Measurements from ENCODE around the gene PTGFRN.
"Not testable (repeated sequence)": the region's sequence is repeated elsewhere in the genome, so short reads cannot be mapped to it uniquely, and the experiment has no call there.

Gene PTGFRN

DNA sequence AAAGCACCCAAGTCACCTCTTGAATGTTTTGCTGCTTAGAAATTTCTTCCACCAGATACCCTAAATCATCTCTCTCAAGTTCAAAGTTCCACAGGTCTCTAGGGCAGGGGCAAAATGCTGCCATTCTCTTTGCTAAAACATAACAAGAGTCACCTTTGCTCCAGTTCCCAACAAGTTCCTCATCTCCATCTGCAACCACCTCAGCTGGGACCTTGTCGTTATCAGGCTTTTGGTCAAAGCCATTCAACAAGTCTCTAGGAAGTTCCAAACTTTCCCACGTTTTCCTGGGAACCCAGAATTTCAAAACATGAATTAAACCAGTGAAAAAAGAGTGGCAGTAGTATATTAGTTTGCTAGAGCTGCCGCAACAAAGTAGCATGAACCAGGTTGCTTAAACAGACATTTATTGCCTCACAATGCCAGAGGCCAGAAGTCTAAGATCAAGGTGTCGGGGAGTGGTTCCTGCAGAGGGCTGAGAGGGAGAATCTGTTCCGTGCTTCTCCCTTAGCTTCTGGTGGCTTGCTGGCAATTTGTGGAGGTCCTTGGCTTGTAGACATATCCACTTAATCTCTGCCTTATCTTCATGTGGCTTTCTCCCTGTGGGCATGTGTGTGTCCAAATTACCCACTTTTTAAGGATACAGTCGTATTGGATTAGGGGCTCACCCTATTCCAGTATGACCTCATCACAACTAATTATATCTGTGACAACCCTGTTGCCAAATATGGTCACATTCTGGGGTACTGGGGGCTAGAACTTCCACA, 30.2 kb downstream of the PTGFRN start:
- not testable (repeated sequence) for DNase-seq (ENCODE audit: low read depth); H3K4me3 ChIP-seq (ENCODE audit: low read depth, low read length)

DNA sequence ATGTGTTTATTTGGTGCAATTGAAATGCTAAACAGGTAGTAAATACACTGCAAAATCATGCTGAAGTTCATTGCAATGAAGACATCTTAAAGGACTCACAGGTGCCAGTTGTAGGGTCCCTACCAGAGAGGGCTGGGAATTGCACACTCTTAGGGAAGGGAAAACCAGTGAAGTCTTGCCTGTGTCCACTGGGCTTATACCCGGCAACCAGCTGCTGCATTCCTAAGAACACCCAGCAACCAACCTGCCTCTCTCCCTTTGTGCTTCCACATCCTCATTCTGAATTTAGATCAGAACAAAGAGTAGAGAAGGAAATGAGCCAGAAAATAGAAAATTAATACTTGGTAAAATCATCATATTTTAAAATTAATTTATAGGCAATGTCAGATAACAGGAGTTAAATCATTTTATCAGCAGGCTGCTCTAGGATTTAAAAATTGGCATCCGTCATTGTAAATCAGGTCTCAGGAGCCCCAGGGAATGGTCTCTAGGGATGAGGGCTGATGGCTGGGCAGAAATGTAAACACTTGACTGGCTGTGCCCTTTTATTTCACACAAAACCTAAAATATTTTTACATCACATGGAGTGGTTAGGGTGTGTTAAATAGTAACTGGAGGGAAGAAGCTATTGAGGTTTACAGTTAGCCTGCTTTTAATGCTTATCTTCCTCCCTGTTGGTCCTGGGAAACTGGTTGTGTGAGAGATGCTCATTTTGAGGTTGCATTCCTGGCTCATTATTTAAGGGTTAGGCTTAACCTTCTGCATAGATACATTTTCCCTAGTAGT, 31.3 kb downstream of the PTGFRN start:
- no peak for DNase-seq (ENCODE audit: low read depth)
- H3K4me3 ChIP-seq (ENCODE audit: low read depth, low read length) = no peak overlapping the region

DNA sequence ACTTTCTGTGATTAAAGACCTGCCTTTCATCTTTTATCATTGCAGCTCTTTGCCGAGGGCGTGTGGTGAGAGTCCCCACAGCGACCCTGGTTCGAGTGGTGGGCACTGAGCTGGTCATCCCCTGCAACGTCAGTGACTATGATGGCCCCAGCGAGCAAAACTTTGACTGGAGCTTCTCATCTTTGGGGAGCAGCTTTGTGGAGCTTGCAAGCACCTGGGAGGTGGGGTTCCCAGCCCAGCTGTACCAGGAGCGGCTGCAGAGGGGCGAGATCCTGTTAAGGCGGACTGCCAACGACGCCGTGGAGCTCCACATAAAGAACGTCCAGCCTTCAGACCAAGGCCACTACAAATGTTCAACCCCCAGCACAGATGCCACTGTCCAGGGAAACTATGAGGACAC, 32.0 kb downstream of the PTGFRN start:
- no peak overlapping the region for H3K4me3 ChIP-seq (ENCODE audit: low read depth, low read length)
- no peak for DNase-seq (ENCODE audit: low read depth)

DNA sequence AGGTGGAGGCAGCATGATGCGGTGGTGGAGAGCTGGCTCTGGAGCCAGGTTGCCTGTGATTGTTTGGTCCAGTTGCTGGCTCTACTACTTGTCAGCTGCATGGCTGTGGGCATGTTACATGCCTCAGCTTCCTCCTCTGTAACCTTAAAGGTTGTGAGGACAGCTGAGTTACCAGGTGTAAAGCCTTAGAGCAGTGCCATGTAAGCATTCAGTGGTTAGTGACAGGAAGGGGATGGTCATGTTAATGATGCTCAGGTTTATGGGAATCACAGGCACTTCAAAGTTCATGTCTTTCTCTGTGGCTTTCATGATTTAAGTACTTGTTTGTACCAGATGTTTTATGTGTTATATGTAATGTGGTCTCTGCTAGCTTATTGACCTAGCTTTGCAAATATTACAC, 32.6 kb downstream of the PTGFRN start:
- DNase-seq (ENCODE audit: low read depth) = no peak
- H3K4me3 ChIP-seq (ENCODE audit: low read depth, low read length) = no peak overlapping the region

DNA sequence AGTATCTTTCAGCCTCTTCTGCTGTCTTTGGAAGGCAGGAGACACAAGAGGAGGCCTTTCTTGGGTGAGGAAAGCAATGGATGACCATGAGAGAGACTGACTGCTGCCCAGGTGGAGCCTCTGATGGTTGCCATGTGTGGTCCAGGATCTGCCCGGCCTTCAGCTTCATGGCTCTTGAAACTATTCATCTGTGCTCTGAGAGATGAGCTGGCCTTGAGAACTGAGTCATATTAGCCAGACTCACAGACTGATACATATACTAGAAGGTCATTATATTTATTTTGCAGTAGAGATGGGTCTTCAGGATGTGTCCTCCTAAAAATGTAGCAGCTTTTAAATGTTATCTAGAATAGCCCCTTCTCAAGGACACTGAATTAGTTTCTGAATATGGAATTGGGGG, 33.7 kb downstream of the PTGFRN start:
- H3K4me3 ChIP-seq (ENCODE audit: low read depth, low read length) = no peak overlapping the region
- no peak for DNase-seq (ENCODE audit: low read depth)

DNA sequence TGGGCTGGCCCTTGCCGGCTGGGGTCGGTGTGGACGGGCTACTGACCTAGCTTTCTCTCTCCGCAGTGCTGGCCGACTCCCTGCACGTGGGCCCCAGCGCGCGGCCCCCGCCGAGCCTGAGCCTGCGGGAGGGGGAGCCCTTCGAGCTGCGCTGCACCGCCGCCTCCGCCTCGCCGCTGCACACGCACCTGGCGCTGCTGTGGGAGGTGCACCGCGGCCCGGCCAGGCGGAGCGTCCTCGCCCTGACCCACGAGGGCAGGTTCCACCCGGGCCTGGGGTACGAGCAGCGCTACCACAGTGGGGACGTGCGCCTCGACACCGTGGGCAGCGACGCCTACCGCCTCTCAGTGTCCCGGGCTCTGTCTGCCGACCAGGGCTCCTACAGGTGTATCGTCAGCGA, 34.9 kb downstream of the PTGFRN start:
- no peak for DNase-seq (ENCODE audit: low read depth)
- no peak overlapping the region for H3K4me3 ChIP-seq (ENCODE audit: low read depth, low read length)

DNA sequence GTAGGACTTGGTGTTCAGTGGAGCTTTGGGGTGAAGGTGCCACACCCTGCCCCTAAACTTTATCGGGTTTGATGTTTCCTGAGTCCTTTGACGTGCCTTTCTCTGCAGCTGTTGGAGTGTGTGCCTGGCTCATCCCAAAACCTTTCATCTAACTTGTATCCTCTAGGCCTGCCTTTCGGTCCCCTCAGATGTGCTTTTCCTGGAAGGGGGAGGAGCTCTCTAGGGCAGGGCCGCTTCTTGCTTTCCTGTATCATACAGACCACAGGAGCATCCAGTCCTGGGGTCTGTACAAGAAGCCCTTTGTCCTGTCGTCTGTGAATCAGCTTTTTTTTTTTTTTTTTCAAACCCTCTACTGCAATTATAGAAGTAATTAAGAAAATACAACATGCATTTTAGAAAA, 35.7 kb downstream of the PTGFRN start:
- DNase-seq (ENCODE audit: low read depth) = no peak
- no peak overlapping the region for H3K4me3 ChIP-seq (ENCODE audit: low read depth, low read length)

DNA sequence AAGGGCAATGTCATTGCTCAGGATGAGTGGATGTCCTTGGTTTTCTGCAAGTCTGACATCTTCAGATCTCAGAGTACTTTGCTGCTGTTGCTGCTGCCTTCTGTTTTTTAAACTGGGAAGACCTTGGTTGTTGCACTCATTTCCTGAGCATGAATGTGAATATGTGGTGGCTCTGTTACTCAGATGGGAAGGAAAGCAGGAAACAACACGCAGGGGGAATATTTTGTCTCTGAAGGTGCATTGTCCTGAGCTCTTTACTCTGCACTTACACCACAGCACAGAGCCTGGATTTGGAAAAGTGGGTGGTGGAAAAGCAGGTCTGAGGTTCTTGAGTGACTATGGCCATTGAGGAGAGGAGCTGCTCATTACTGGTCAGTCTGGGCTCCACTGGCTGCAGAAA, 36.3 kb downstream of the PTGFRN start:
- no peak for DNase-seq (ENCODE audit: low read depth)
- H3K4me3 ChIP-seq (ENCODE audit: low read depth, low read length) = no peak overlapping the region

DNA sequence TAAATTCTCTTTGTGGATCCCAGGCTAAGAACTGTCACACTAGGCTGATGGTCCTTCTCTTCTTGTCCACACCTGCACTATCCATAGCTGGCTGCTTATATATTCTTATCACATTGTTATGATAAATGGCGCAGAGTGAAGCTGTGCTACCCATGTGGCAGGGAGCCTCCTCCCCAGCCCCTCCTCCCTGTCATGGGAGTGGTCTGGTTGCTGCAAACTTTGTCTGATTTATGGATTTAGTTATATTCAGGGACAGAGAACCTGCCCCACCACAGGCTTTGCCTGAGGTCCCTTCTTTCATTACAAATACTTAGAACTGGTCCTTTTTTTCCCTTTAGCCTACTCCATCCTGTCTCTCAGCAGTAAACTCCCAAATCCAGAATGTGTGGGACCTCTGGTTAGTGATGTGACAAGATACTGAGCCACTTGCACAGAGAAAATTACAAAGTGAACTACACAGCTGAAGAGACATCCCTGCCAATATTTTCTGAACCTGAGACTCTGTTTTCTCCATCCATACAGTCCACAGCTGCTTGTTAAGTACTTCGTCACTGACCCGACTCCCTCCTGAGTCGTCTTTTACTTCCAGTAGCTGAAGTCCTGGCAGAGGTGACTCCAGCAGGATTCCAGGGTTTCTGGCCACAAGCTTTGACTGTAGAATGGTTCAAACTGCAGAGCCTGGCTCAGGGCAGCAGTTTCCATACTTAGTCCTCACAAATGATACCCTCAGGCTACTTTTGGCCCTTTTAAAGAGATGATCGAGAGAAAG, 37.6 kb downstream of the PTGFRN start:
- no peak overlapping the region for H3K4me3 ChIP-seq (ENCODE audit: low read depth, low read length)
- DNase-seq (ENCODE audit: low read depth) = no peak

DNA sequence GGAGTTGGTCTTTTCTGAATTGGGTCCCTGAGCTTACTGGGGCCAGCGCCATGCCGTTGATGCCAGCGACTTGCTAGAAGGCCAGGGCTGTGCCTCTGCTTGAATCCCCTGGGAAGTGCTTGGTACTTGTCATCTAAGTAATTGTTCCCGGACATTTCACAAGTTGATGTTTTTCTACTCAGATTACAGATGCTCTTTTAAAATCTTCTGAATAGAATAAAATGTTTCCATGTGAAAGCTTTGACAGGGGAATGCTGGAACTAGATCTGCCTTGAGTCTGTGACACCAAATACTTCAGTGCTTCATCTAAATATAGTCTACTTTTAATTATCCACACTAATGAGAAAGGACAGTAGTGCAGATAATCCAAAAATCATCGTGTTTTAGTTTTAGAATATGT, 38.3 kb downstream of the PTGFRN start:
- DNase-seq (ENCODE audit: low read depth) = no peak
- no peak overlapping the region for H3K4me3 ChIP-seq (ENCODE audit: low read depth, low read length)

DNA sequence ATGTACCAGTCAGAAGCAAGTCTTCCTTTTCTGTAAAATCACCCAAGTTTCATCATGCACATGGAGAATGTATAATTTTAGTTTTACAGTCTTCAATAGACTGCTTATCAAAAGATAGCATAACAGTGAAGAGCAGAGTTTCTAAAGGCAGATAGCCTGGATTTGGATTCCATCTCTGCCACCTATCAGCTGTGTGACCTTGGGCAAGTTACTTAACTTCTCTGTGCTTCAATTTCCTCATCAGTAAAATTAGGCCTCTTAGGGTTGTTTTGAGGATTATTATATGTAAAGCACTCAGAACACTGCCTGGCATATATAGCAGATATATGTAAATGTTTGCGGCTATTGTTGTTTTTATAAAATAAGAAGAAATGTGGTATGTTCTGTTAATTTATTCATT, 38.9 kb downstream of the PTGFRN start:
- no peak for DNase-seq (ENCODE audit: low read depth)
- H3K4me3 ChIP-seq (ENCODE audit: low read depth, low read length) = no peak overlapping the region

DNA sequence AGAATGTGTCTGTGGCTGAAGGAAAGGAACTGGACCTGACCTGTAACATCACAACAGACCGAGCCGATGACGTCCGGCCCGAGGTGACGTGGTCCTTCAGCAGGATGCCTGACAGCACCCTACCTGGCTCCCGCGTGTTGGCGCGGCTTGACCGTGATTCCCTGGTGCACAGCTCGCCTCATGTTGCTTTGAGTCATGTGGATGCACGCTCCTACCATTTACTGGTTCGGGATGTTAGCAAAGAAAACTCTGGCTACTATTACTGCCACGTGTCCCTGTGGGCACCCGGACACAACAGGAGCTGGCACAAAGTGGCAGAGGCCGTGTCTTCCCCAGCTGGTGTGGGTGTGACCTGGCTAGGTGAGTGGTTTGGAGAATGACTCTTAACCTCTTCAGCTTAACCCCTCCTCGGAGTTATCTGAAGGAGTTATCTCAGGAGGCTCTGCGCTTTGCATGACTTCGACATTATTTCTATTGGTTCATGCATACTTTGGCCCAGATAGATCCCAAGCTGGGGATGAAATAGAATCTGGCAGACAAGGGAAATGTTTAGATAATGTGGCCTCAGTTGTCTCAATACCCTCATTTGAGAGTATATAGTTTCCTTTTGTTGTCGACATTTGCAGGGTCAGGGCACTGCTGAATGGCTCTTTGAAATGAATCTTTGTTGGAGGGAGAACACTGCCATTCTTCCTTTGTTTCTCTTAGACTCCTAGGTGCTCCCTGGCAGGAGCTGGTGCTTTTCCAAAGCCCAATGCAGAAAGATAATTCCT, 39.7 kb downstream of the PTGFRN start:
- H3K4me3 ChIP-seq (ENCODE audit: low read depth, low read length) = no peak overlapping the region
- DNase-seq (ENCODE audit: low read depth) = no peak

DNA sequence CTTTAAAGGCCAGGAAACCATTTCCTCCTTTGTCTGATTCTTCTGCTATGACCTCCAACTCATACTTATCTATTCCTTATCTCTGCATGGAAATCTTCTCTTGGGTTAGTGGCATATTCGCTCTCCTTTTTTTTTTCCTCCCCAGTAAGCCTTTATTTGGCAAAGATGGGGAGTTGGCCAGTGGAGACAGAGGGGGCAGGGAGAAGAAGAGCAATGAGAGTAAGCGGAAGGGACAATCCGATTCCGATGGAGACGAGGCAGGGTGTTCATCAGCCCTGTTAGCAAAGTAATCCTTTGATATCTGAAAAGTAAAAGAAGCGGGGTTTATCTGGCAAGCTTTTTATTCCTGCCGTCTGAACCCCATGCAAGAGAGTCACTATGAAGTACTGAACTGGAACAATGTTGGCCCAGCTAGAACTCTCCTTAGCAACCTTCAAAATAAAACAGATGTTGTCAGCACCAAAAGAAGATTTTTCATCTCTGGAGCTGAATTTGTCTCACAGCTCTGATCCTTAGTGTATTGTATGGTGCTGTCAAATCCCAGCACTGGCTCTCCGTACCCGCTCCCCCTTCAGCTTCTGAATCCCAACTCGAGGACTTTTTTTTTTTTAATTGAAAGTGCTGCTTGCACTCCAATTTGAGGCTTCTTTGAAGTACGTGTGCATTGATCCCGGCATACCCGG, 40.9 kb downstream of the PTGFRN start:
- DNase-seq (ENCODE audit: low read depth) = no peak
- H3K4me3 ChIP-seq (ENCODE audit: low read depth, low read length) = no peak overlapping the region

DNA sequence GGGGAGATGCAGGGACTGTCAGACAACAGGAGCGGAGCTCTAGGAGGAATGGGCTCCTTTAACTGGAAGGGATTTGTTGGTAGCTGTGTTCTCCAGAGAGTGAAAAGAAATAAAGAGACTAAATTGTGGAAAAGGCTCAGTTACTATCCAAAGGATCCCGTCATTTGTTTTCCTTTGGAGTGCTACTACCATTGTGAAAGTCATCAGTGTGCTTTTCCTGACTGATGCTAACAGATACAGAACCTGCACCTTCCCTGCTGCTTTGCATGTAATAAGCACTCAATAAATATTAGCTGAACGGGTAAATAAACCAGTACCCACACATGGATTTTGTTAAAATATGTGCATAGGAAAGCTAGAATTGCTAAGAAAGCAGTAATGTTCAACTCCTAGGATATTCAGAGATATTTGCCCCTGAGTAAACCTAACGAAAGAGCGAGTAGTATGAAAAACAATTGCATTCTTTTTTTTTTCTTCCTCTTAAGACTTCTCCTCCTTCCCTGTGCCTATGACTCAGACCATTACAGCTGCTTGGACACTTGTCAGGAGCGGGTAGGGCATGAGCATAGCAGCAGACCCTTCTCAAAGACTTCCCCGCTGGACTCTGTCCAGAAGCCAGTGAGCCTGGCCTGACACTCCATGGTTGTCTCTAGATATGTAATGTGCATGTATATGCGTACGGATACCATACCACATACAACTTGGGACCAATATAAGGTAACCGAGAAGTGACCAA, 41.7 kb downstream of the PTGFRN start:
- no peak overlapping the region for H3K4me3 ChIP-seq (ENCODE audit: low read depth, low read length)
- DNase-seq (ENCODE audit: low read depth) = peak; percentile 80

DNA sequence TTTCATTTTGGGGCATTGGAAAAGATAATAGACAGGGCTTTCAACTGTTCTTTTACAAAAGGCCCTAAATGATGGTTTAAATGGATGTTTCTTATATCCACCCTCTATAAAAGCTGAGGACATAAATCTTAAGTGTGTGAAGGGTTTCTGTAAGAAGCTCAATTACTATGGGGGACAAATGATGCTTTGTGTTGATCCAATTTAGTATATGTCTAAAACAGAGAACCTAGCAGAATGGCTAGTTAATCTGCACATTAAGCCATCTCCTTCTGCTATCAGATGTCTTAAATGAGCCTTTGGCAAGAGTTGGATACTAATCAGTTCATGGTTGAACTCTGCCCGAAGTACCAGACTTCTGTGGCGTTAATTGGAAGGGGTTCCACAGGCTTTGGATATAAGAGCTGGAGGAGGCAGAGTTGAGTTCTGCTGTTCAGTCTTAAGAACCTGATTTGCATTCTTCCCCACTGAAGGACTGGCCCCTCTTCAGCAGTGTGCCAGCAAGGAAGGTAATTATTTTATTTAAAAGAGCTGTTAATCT, 43.1 kb downstream of the PTGFRN start:
- no peak for DNase-seq (ENCODE audit: low read depth)
- no peak overlapping the region for H3K4me3 ChIP-seq (ENCODE audit: low read depth, low read length)

DNA sequence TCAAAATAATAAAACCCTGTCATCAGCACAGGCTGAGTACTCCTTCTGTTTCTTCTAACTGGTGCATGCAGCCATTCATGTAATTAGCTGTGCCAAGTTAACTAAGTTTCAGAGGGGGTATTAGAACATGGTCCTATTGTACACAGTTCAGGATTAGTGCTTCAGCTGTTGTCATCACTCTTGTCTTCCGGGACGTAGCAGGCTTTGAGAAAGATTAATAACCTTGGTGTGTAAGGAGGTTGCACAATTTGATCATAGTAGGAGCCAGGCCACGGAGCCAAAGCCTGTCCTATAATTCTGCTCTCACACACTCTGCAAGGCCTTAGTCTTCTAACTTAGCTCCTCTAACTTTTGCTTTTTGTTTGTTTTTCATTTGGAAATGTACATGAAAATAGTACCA, 44.7 kb downstream of the PTGFRN start:
- peak; percentile 71 for DNase-seq (ENCODE audit: low read depth)

DNA sequence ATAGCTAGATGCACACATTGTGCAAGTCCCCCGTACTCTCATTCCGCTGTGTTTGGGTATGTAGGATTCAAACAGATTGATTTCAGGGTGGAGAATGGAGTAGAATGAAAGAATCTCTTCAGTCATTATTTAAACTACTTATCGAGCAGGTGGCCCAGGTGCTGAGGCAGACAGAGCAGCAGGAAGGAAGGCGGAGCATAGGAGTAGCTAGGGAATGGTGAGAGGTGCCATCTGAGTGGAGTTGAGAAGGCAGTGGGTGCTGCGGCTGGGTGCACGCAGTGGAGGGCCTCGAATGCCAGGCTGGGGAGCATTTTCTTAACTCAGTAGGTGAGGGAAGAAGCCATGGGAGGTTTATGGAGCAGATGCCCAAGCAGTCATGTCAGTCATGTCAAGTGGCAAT, 46.7 kb downstream of the PTGFRN start:
- no peak for DNase-seq (ENCODE audit: low read depth)
- H3K4me3 ChIP-seq (ENCODE audit: low read depth, low read length) = no peak overlapping the region

More for the DNA sequence above, 44.7 kb downstream of the PTGFRN start:
- no peak overlapping the region for H3K4me3 ChIP-seq (ENCODE audit: low read depth, low read length)

DNA sequence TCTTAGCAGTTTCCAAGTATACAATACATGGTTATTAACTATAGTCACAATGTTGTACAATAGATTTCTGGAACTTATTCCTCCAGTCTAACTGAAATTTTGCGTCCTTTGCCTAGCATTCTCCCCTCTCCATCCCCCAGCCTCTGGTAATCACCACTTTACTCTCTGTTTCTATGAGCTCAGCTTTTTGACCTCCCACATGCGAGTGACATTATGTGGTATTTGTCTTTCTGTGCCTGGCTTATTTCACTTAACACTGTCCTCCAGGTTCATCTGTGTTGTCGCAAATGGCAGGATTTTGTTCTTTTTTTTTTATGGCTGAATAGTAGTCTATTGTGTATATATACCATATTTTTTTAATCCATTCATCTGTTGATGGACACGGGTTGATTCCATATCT, 47.9 kb downstream of the PTGFRN start:
- no peak for DNase-seq (ENCODE audit: low read depth)
- no peak overlapping the region for H3K4me3 ChIP-seq (ENCODE audit: low read depth, low read length)

Measured in skeletal muscle cell (primary cell).